Mucosa of descending colon (tissue), 3 donors: Measurements from ENCODE around the gene RBM33. TPM values are rescaled to one million over a fixed set of nuclear protein-coding genes. Genes with fewer than 3 reads are reported as not detected.

ENCODE experiments used
- ATAC-seq: fragments of 200-7000 bp; cut with Tn5 transposase; one replicate; pipeline ENCODE4 v1.9.1; 2020; ENCODE audit warnings: mild to moderate bottlenecking, moderate library complexity
- DNase-seq, 3 donors: peaks; one replicate each; pipeline ENCODE4 v3.0.0-alpha.2; 2020
- H3K36me3 ChIP-seq: fragments of 200-600 bp; one replicate; pipeline ENCODE4 v1.8.0; 2021; ENCODE audit warnings: low read depth, mild to moderate bottlenecking
- H3K4me1 ChIP-seq: fragments of 200-600 bp; one replicate; pipeline ENCODE4 v1.8.0; 2021; ENCODE audit warnings: low read depth, mild to moderate bottlenecking
- H3K4me3 ChIP-seq: fragments of 200-600 bp; one replicate; pipeline ENCODE4 v1.8.0; 2021; ENCODE audit warnings: mild to moderate bottlenecking
- H3K9me3 ChIP-seq: fragments of 200-600 bp; one replicate; pipeline ENCODE4 v1.8.0; 2021; ENCODE audit warnings: mild to moderate bottlenecking
- CTCF ChIP-seq: fragments of 200-600 bp; IDR thresholded peaks from one replicate; pipeline ENCODE4 v1.8.0; 2022; ENCODE audit warnings: antibody characterized with exemption, mild to moderate bottlenecking
- intact Hi-C, 2 donors: fragments of 100-400 bp; cut with DNase I in 1 of 2; cut with micrococcal nuclease in 1 of 2; formaldehyde crosslinking; loops; one replicate each; pipeline versions ENCODE4 v1.11.0 to v1.11.1; 2022; cut with DNase I, micrococcal nuclease
- total RNA-seq, 3 donors: library from RNA; stranded (reverse); fragmentation: NEBNext Ultra II Directional in 2 of 3; extraction: Animal tissue kit (Norgen Biotek cat#: 25700) in 2 of 3; gene quantifications; one replicate each; pipeline versions ENCODE4 v1.2.1 to v1.2.4, GENCODE V29; 2021 to 2023
- donor health status: DM: no; HTN: no; CAD: no; lungs with moderate emphysema.
- donor health status: DM: no; HTN: no; CAD: no.
- donor health status: DM: no; HTN: yes; CAD: no.

RBM33 gene
- total RNA-seq, 3 donors from 2014 or later: 59.9 to 75.8 (median 69.8) TPM

- DNase-seq (no peak), ATAC-seq (no peak)
- no peak overlapping the region for H3K4me3 ChIP-seq
- peaks cover 4% of the 10 kb centered on the region for H3K4me1 ChIP-seq
- H3K9me3 ChIP-seq: no peaks in the 10 kb centered on the region
- intact Hi-C loops: no loop called here
- TF ChIP-seq CTCF: no peak
- no peaks in the 10 kb centered on the region for H3K36me3 ChIP-seq
These were observed 61.3 kb downstream of the RBM33 start for GRCh38 chr7:155705623-155706360.

GRCh38 chr7:155706376-155706775 is 61.9 kb downstream of the RBM33 start:
- ATAC-seq: no peak
- TF ChIP-seq CTCF: no peak

GRCh38 chr7:155709453-155709852 is 65.0 kb downstream of the RBM33 start:
- ATAC-seq: no peak
- H3K4me3 ChIP-seq: no peak overlapping the region
- H3K9me3 ChIP-seq: no peaks in the 10 kb centered on the region
- intact Hi-C loops: no loop called here
- no peaks in the 10 kb centered on the region for H3K36me3 ChIP-seq
- DNase-seq: no peak
- H3K4me1 ChIP-seq: peaks cover 3% of the 10 kb centered on the region
- no peak for TF ChIP-seq CTCF

More at GRCh38 chr7:155706376-155706775, 61.9 kb downstream of the RBM33 start:
- H3K4me1 ChIP-seq: peaks cover 4% of the 10 kb centered on the region
- intact Hi-C loops: no loop called here
- H3K4me3 ChIP-seq: no peak overlapping the region
- no peaks in the 10 kb centered on the region for H3K36me3 ChIP-seq
- DNase-seq: no peak
- no peaks in the 10 kb centered on the region for H3K9me3 ChIP-seq

- intact Hi-C loops: no loop called here
- ATAC-seq: no peak
- TF ChIP-seq CTCF: no peak
- DNase-seq: no peak
- Histone ChIP-seq H3K36me3 (no peaks in the 10 kb centered on the region), H3K4me3 (no peak overlapping the region), H3K9me3 (no peaks in the 10 kb centered on the region), H3K4me1 (peaks cover 3% of the 10 kb centered on the region)
These were observed 65.6 kb downstream of the RBM33 start for GRCh38 chr7:155710031-155710430.

- no peak for ATAC-seq
- Histone ChIP-seq H3K4me3 (no peak overlapping the region), H3K36me3 (no peaks in the 10 kb centered on the region), H3K4me1 (peaks cover 3% of the 10 kb centered on the region), H3K9me3 (no peaks in the 10 kb centered on the region)
- intact Hi-C loops: no loop called here
- no peak for DNase-seq
- TF ChIP-seq CTCF: no peak
These were observed 66.1 kb downstream of the RBM33 start for GRCh38 chr7:155710530-155710929.

- no peak overlapping the region for H3K4me3 ChIP-seq
- no peak for TF ChIP-seq CTCF
- DNase-seq: no peak
- H3K4me1 ChIP-seq: peaks cover 3% of the 10 kb centered on the region
- ATAC-seq: no peak
- intact Hi-C loops: no loop called here
- H3K9me3 ChIP-seq: no peaks in the 10 kb centered on the region
- no peaks in the 10 kb centered on the region for H3K36me3 ChIP-seq
These were observed 66.6 kb downstream of the RBM33 start for GRCh38 chr7:155711081-155711480.
